Measurements from ENCODE around the gene ROR1. TPM values are rescaled to one million over a fixed set of nuclear protein-coding genes. Genes with fewer than 3 reads are reported as not detected.

ROR1 gene
- total and polyA plus RNA-seq, 2 of the 13 experiments (the other 11 are each of a cell fraction or from before 2014, with no cell fraction given) = 0.58 to 2.3 TPM

GRCh38 chr1:63724375-63724899 lies 49.4 kb upstream of the ROR1 start (continued):
- TF ChIP-seq GPBP1L1 (CRISPR knock-in tag; IDR thresholded peaks at IDR 0.05) (no peak), ZNF382 (CRISPR knock-in tag; IDR thresholded peaks at IDR 0.05; ENCODE audit: borderline replicate concordance) (no peak), ZBTB40 (IDR thresholded peaks at IDR 0.05) (no peak), ZBTB40 (CRISPR knock-in tag; IDR thresholded peaks at IDR 0.05) (no peak), FOXM1 (CRISPR knock-in tag; IDR thresholded peaks at IDR 0.05) (no peak), ZNF280B (CRISPR knock-in tag; IDR thresholded peaks at IDR 0.05; ENCODE audit: borderline replicate concordance) (no peak), TBX2 (CRISPR knock-in tag; IDR thresholded peaks at IDR 0.05; ENCODE audit: borderline replicate concordance) (no peak), THAP11 (CRISPR knock-in tag; IDR thresholded peaks at IDR 0.05) (no peak)

Data from HepG2 (cell line).